Suprapubic skin (tissue), 4 donors: ENCODE measurements around the gene PPP1R36. TPM values are rescaled to one million over a fixed set of nuclear protein-coding genes. Genes with fewer than 3 reads are reported as not detected.

Source experiments
- DNase-seq, 2 donors: peaks; one replicate each; pipeline ENCODE4 v3.0.0-alpha.2; 2019; ENCODE audit warnings: low spot score in 2 of 2
- H3K27ac ChIP-seq: fragments of 200-600 bp; sonication (generic); one replicate; pipeline ENCODE4 v1.5.1; 2019
- H3K27me3 ChIP-seq: fragments of 200-600 bp; sonication (generic); one replicate; pipeline ENCODE4 v1.5.1; 2019
- H3K36me3 ChIP-seq: fragments of 200-600 bp; sonication (generic); one replicate; pipeline ENCODE4 v1.5.1; 2019
- H3K4me1 ChIP-seq: fragments of 200-600 bp; sonication (generic); one replicate; pipeline ENCODE4 v1.5.1; 2019
- H3K4me3 ChIP-seq: fragments of 200-600 bp; sonication (generic); one replicate; pipeline ENCODE4 v1.5.1; 2019; ENCODE audit warnings: mild to moderate bottlenecking
- H3K9me3 ChIP-seq: fragments of 200-600 bp; sonication (generic); one replicate; pipeline ENCODE4 v1.5.1; 2019
- CTCF ChIP-seq, 2 donors: fragments of 200-600 bp in 1 of 2; fragments of 450-650 bp in 1 of 2; sonication (generic) in 1 of 2; IDR thresholded peaks; one replicate each; pipeline ENCODE4 v1.5.1; 2016 to 2019; ENCODE audit warnings: antibody characterized with exemption in 2 of 2, mild to moderate bottlenecking in 1 of 2, moderate library complexity in 1 of 2
- EP300 ChIP-seq: sonication (generic); formaldehyde crosslinking; IDR thresholded peaks from one replicate; pipeline ENCODE4 v1.6.1; 2017; ENCODE audit warnings: antibody characterized with exemption
- POLR2A ChIP-seq, 2 donors: fragments of 450-650 bp; IDR thresholded peaks; one replicate each; pipeline ENCODE4 v1.6.1; 2017; ENCODE audit warnings: antibody characterized with exemption in 2 of 2, mild to moderate bottlenecking in 2 of 2, moderate library complexity in 2 of 2
- POLR2AphosphoS5 ChIP-seq, 3 donors: sonication (generic); formaldehyde crosslinking; IDR thresholded peaks; one replicate each; pipeline ENCODE4 v1.6.1; 2017; ENCODE audit warnings: antibody characterized with exemption in 3 of 3
- WGBS: methylation state at CpG from one replicate; pipeline ENCODE4 v1.1.5; 2018; 5-methylcytosine and 5-hydroxymethylcytosine counted together
- total RNA-seq, 4 donors: library from RNA; depleted of rRNA; stranded (reverse); fragments of >200 nt; gene quantifications; one replicate each; pipeline ENCODE4 v1.1.0, GENCODE V29; 2016

PPP1R36 gene
- total RNA-seq, 4 donors from 2014 or later = 0.72 to 2.7 (median 1.5) TPM; not detected in 1

- WGBS = 66% methylated on average over 4 of the region's 4 CpGs
- Histone ChIP-seq H3K27me3 (no peaks in the 10 kb centered on the region), H3K4me1 (peaks cover 70% of the 10 kb centered on the region), H3K27ac (peak overlapping the region; percentile 19), H3K9me3 (no peaks in the 10 kb centered on the region), H3K36me3 (no peaks in the 10 kb centered on the region), H3K4me3 (no peak overlapping the region)
- DNase-seq = no peak
- TF ChIP-seq POLR2A (IDR thresholded peaks at IDR 0.05) = no peak
- no peak for TF ChIP-seq POLR2AphosphoS5 (IDR thresholded peaks at IDR 0.05)
- no peak for TF ChIP-seq EP300
- TF ChIP-seq CTCF (IDR thresholded peaks at IDR 0.05) = no peak
Observed at GRCh38 chr14:64507376-64508156, 42.2 kb upstream of the PPP1R36 start.

GRCh38 chr14:64508215-64508776, 41.5 kb upstream of the PPP1R36 start:
- DNase-seq = no peak
- Histone ChIP-seq H3K36me3 (no peaks in the 10 kb centered on the region), H3K4me3 (no peak overlapping the region), H3K4me1 (peaks cover 74% of the 10 kb centered on the region), H3K27ac (no peak overlapping the region), H3K27me3 (no peaks in the 10 kb centered on the region), H3K9me3 (no peaks in the 10 kb centered on the region)
- TF ChIP-seq POLR2AphosphoS5 (IDR thresholded peaks at IDR 0.05) (no peak), EP300 (no peak)
- WGBS = 40% methylated on average over 1 of the region's 1 CpG

- TF ChIP-seq CTCF (IDR thresholded peaks at IDR 0.05) (no peak), EP300 (no peak), POLR2AphosphoS5 (IDR thresholded peaks at IDR 0.05) (no peak), POLR2A (IDR thresholded peaks at IDR 0.05) (no peak)
- 64% methylated on average over 7 of the region's 8 CpGs for WGBS
- Histone ChIP-seq H3K27me3 (no peaks in the 10 kb centered on the region), H3K27ac (no peak overlapping the region), H3K36me3 (no peaks in the 10 kb centered on the region), H3K9me3 (no peaks in the 10 kb centered on the region), H3K4me1 (peaks cover 81% of the 10 kb centered on the region), H3K4me3 (no peak overlapping the region)
- DNase-seq = no peak
Observed at GRCh38 chr14:64509036-64509435, 40.7 kb upstream of the PPP1R36 start.

GRCh38 chr14:64510825-64511671, 38.7 kb upstream of the PPP1R36 start:
- TF ChIP-seq CTCF (IDR thresholded peaks at IDR 0.05) = peak; percentile 73 to 89
- no peak for TF ChIP-seq POLR2A (IDR thresholded peaks at IDR 0.05)
- Histone ChIP-seq H3K9me3 (no peaks in the 10 kb centered on the region), H3K36me3 (no peaks in the 10 kb centered on the region), H3K27me3 (no peaks in the 10 kb centered on the region), H3K4me3 (no peak overlapping the region), H3K27ac (no peak overlapping the region), H3K4me1 (peaks cover 95% of the 10 kb centered on the region)
- peak in 1 of 2 donors; percentile 68 for DNase-seq
- 20% methylated on average over 4 of the region's 4 CpGs for WGBS

GRCh38 chr14:64513271-64513670, 36.5 kb upstream of the PPP1R36 start:
- TF ChIP-seq POLR2AphosphoS5 (IDR thresholded peaks at IDR 0.05) (no peak), POLR2A (IDR thresholded peaks at IDR 0.05) (no peak), CTCF (IDR thresholded peaks at IDR 0.05) (no peak), EP300 (no peak)
- no peak for DNase-seq
- H3K36me3 ChIP-seq = no peaks in the 10 kb centered on the region
- H3K9me3 ChIP-seq = no peaks in the 10 kb centered on the region
- 86% methylated on average over 2 of the region's 2 CpGs for WGBS
- peaks cover 76% of the 10 kb centered on the region for H3K4me1 ChIP-seq
- no peak overlapping the region for H3K4me3 ChIP-seq
- no peak overlapping the region for H3K27ac ChIP-seq
- no peaks in the 10 kb centered on the region for H3K27me3 ChIP-seq
